Activated CD8-positive, alpha-beta memory T cell treated with anti-CD3 and anti-CD28 coated beads, Interleukin-2, amount 50 U/mL, for 24 hours (primary cell): Measurements from ENCODE around the gene FOXP1.

Experiments
- DNase-seq: peaks from one replicate; pipeline ENCODE4 v3.0.0-alpha.2; 2020; ENCODE audit errors: extremely low read depth

The FOXP1 gene

DNA sequence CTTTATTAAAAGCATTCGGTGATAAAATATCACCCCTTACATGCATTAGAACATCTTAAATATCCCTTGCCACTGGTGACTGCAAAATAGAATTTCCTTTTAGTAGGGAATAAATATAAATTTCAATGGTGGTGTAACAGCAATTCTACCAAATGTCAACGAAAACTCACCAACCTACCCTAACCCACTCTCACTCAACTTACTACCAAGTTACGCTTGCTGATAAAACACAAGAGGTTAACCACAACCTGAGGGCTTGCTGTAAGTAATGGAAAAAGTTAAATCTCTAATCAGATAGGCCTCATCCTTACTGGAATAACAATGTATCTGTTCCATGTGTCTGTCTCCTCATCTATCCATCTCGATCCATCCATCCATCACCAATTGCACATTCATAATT lies 274.7 kb downstream of the FOXP1 start:
- no peak for DNase-seq

DNA sequence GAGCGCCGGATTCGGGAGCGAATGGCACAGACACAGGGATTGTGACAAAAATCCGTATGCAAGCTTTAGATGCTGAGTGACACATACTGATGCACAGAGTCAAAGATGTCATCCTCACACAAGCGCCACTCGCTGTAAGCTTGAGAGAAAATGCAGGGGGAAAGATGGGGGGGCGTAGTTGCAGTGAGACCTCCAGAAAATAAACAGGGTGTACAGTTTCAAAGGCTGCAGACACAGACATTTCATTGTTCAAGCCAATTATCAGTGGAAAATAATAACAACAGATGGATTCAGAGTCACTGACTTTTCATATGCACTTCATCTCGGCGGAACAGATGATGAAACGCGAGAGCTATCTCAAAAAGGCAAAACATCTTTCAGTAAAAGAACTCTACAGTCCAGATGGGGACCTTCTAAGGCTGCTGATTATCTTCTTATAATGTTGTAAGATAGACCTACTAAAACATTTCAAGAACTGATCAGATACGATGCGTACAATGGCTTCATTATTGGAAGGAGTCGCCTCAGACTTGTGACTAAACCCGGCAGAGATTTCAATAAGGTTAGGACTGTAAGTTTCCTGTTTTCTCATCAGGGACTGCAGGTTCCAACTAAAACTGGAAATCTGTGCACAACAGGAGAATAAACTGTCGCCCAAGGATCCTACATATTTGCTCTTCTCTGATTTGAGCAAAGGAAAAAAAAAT lies 275.4 kb downstream of the FOXP1 start:
- DNase-seq: no peak

DNA sequence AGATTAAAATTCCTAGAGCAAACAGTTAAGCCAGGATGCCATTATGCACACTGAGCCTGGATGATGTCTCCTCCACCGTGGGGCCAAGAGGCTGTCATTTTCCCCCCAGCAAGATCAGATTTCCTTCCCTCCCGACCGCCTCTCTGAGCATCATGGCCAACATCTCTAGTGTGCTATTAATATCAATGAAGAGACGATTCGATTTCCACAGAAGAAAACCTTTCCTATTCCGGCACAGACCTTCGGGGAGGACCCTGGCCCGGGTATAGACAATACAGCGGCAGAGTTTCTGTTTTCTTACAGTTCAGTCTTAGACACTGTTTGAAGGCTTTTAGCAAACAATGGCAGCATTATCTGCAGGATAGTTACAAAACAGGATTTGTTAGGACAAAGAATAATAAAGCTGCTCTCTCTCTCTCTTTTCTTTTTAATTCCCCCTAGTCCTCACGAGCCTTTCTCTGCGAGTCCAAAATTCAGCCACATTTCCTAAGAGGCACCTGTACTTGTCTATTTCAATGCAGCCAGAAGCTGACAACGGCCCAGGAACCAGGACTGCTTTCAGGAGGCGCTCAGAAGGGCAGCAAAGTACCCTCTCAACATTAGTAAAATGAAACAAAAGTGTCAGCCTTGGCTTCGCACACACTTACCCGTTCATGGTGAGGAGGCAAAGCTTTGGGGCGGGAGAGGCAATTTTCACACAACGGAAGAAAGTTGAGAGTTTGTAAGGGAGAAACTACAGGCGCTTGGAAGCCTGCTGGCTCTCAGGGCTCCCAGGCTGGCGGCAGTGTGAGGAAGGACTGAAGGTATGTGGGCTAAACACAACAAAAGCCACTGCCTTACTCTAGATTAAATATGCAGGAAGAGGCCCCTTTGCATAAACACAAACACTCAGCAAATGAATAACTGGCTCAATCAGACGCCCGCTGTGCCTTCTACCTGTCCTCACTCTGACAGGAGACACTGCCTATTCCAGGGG lies 278.0 kb downstream of the FOXP1 start:
- no peak for DNase-seq

DNA sequence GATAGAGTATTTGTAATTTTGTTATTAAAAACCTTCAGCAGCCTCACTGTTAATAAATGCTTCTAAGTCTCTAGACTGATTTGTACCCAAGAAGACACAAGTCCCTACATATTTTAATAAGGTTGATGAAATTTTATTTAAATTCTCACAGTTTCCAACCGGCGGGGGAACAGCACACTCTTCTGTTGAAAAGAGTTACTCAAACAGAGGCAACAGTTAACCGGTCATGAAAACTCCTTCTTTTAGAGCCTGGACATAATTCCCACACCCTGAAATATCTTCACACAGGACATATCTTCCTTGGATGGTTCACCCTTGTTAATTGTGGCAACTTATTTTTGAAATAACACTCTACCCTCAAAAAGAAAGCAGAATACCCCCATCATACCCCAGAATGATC lies 278.8 kb downstream of the FOXP1 start:
- DNase-seq: no peak

DNA sequence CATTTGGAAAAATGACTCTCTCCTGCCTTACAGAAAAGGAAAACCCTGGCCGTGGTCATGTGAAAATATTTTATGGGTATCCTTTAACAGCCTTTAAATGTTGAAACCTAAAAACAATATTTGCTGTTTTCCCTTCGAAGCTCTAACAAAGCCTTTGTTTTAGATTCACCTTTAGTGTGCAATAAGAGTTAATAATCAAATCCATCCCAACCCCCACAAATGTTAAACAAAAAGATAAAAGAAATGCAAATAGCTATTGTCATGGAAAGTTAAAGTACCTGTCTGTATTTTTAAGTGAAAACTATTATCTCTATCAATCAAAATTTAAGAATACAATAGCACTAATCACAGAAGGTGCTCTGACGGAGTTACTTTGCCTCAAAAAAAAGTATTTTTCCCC lies 279.3 kb downstream of the FOXP1 start:
- no peak for DNase-seq

DNA sequence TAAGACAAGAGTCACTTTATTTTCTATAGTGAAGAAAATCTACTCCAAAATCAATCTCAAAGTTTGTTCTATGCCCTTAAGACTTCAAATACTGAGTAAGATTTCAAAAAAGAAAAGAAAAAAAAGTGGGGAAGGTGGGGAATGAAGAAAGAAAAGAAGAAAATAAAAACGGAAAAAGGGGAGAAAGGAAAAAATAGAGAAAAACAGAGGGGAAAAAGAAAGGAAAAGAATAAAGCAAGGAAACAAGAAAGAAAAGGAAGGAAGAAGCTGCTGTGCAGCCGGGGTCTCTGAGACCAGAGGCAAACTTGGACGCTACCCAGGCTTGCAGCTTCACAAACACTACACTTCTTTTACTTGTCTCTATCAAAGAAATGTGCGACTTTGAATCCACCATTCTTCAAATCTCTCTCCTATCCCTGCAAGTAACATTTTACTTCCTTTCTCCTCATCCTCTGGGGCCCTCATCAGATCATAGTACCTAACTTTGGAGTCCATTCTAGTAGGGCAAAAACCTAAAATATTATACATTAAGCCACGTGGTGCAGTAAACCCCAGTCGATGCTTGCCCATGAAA lies 279.8 kb downstream of the FOXP1 start:
- DNase-seq: no peak

DNA sequence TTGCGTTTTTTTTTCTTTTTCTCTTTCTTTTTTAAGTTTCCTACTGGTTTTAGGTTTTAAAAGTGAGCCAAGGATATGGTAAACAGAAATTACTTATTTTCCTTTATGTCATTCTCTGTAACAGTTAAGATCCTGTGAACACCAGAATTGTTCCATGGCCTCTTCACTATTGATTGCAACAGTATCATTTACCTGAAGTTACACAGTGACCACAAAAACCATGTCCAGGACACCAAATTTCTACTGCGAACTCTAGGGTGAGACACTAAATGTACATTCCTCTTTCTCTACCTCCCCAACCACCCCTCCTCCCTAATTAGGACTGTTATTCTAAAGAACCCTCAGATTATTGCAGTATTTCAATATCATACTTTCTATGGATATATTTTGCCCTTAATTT lies 280.9 kb downstream of the FOXP1 start:
- DNase-seq: no peak

DNA sequence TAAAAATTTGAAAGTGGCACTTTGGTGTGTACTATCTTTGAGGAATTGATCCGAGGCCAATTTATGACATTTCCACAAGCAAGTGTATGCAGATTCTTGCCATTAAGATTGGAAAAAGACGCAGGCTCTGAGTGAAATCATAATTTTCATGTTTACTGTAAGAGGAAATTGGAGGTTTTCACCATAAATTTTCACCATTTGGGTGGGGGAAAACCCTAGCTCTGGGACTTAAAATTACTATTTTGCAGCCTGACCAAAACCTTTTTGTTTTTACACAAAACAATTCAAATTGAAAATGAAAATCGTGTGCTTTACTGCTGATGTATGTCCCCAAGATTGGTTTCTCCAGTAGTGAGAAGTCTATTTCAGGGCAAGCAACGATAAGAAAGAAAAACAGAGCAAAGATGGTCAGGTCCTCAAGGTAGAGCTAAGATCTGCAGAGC lies 282.6 kb downstream of the FOXP1 start:
- DNase-seq: no peak

DNA sequence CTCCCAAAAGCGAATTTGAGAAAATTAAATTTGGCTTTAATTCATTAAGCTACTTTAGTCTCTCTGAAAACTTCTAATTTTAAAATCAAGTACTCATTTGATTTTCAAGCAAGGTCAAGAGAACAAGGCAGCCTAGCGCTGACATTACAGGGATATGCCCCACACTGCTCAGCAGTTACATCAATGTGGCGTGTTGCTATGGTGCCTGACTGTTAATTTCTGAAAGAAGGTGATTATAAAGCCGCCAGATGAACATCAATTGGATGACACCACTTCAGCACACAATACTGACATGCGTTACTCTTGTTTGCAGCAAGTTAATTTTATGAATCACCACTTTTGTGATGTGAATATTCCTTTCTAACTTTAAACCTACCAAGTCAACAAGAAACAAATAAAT lies 284.4 kb downstream of the FOXP1 start:
- no peak for DNase-seq

DNA sequence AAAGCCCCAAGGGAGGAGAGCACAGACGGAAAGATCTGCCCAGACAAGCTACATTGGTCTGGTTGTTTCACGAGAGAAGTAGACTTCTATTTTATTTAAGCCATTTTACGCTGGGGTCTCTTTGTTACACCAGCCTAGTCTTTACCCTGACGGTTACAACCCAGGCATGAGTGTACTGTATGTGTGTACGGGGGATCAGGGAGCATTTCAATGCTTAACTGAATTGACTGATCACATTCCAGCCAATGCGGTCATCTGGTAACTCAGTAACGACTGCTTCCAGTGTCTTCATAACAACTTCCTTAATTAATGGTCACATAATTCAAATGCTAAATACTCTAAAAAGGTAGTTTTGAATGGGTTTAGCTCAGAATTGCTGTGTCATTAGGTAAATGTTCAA lies 288.6 kb downstream of the FOXP1 start:
- DNase-seq: no peak

DNA sequence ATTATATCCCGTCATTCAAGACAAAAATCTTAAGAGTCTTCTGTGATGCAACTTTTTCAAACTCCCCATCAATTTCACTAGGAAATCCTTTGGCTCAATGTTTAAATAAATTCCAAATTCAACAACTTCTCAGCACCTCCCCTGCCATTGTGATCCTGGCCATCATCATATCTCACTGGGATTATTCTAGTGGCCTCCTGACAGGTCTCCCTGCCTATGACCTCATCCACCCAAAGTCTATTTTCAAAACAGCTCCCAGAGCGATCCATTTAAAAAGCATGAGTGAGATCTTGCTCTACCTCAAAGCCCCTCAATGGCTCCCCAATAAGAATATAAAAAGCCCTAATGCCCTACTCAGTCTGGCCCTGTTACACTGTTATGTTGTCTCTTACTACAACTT lies 293.2 kb downstream of the FOXP1 start:
- no peak for DNase-seq

DNA sequence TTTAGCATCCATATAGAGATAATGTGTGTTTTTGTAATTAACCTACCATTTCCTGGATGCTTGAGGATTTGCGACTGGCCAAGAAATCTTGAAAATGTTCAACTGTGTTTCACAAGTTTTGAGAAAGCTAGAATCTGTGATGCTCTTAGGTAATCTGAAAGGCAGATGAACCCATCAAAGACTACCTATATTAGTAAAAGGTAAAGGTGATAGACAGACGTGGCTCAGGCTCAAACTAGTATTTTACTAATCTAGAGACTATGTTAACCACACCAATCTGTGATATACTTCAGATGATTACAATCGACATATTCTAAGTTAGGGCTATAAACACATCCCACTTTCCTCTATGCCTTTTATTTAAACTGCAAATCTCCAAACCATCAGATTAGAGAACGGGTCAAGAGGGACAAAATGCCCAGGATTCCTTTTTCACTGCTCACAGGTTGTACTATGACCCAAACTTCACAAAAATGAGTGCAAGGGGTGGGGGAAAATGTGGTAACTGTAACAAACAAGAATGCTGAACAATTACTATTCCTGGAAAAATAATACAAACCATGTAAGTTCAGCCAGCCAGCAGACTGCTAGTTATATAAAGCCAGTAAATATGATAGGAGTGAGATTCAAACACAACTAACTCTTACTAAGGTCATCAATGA lies 295.1 kb downstream of the FOXP1 start:
- no peak for DNase-seq

DNA sequence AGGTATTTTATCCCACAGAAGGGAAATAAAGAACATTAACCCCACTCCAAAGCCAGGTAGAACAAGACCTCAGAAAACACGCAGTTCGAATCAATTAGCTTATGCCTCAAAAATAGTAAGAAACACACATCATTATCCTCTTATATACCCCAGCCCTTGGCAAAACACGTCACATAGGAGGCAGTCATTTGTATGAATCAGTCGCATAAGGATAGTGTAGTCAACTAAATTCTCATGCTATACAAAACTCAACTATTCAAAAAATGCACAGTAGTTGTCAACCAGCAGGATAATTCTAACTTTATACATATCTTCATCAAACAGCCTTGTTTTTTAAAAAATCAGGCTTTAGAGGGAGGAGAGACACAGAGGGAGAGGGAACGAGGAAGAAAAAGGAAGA lies 298.4 kb downstream of the FOXP1 start:
- DNase-seq: no peak

DNA sequence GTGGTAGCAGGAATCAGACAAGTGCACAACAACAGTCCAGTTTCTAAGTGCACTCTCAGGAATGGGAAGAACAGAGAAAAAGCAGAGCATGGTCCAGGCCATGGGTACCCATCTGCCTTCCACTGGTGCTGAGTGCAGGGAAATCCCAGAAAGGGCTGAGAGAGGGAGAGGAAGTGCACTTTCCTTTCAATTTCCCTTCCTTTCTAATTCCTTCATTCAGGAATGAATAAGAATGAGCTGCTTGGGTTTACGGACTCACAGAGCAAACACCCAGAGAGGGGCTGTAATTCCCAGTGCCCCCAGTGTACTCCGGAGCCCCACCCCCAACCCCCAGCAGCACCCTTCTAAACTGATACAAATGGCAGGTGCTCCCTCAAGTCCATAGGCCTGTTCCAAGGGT lies 300.6 kb downstream of the FOXP1 start:
- no peak for DNase-seq

DNA sequence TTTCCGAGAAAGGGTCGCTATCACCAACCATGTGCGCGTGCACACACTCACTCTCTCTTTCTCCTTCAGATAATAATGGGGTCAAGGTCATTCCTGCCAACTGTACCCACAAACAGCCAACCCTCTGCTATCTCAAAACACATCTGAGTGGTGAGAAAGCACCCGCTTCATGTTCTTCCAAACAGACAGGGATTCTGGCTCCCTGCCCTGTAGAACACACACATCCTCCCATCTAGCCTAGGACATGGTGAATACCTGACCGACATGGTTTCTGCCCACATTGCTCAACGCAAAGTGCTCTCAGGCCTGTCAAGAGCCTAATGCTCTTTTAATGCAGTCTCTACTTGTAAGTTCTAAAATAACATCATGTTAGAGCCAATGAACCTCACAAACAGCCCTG lies 302.2 kb downstream of the FOXP1 start:
- no peak for DNase-seq

DNA sequence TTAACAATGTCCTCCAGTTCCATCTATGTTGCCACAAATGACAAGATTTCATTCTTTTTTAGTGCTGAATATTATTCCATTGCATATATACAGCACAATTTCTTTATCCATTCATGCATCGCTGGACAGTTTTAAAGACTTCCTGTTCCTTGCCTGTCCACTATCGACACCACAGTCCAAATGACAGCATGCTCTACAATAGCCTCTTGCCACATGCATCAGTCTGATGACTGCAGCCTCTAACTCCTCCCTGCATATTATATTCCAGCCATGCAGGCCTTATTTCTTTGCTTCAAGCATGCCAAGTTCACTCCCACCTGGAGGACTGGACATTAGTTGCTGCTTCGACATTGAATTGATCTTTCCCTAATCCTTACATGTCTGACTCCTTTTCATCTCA lies 306.2 kb downstream of the FOXP1 start:
- DNase-seq: no peak

DNA sequence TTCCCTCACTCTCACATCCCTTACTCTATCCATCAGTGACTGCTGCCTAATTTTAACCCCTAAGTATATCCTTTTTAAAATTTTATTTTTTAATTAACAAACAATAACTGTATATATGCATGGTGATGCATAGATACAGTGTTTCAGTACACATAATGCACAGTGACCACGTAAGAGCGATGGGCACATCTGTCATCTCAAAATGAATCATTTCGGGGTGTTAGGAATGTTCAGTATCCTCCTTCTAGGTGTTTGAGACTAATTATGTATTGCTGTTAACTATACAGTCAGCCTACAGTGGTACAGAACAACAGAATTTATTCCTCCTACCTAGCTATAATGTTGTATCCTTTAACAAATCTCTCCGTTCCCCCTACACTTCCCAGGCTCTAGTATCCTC lies 307.0 kb downstream of the FOXP1 start:
- DNase-seq: no peak

DNA sequence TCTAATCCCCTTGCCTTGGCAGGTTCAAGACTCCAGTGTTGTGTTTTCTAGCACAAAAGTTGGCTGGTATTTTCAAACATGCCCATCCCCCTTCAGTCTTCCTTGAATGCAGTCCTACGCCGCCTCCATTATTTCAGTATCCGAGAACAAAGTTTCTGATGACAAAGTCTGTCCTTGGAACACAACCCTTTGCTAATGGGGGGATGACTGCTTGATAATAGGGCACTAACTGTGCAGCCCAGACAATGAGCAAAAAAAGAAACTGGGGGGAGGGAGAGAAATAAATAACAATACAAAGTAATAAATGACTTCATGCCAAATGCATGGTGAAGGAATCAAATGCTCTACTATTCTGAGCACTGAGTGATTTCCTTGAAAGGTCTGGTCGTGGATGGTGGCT lies 310.1 kb downstream of the FOXP1 start:
- DNase-seq: no peak

DNA sequence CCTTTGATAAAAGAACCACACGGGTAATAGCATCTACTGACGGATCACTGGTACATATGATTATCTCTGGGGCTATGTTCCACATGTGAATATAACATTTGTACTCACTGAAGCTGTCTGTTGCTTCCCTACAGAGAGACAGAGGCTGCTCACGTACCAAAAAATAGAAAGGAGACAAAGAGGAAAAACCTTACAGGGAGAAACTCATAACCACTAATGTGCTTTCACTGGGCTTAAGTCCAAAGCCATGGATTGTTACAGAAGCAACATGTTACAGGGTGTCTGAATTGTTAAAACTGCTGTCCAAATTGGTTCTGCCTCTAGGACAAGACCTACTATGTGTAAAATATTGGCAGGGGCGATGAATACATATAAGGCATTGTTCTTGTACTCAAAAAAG lies 311.9 kb downstream of the FOXP1 start:
- no peak for DNase-seq

DNA sequence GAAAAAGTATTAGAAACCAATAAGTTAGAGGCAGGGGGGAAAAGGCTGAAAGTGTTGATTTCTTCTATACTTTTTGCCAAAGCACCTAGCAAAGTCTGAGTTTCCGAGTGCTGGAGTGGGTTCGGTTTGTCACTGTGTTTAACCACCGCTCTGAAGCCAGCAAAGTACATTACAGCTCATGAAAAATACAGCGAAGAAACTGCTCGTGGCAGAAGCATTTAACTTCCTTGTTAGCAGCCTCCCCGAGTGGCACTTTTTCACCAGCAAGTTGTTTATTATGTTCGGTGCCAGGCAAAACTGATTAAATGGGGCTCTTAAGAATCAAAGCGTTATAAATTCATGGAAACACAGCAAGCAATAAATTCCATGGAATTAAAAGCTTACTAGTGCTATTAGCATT lies 313.6 kb downstream of the FOXP1 start:
- no peak for DNase-seq

DNA sequence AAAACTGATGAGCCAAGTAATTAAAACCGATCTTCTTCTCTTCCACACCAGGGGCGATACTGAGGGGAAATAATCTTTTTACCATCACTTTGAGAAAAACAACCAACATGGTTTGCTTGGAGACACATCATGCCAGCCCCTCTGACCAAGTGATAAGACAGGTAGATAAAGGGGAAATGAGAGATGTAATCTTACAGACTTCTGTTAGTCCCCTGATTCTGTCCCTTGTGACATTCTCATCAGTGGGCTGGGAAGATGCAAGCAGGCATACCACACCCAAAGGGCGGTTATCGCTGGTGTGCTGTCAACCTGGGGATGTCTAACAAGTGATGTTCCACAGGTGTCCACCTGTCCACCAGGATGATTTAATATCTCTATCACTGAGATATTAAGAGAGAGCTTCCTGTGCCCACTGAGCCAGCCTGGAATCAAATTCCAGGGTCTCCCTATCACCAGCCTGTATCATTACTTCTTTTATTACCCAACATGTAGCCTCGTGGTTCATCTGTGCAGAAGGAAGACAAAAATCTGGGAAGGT lies 315.0 kb downstream of the FOXP1 start:
- DNase-seq: no peak

DNA sequence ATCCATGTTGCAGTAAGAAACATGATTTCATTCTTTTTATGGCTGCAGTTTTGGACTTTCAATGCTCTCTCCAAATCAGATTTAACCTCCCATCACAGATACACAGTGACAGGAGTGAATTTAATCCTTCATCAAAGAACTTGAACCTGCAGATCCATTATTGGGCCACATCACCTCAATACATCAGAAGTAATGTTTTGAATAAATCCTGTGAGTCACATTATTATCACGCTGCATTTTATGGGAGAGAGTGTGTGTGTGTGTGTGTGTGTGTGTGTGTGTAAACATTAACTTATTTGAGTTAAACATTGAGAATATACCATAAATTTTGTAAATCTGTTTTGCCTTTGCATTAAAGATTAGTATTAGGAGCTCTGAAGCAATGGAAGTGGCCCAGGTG lies 316.7 kb downstream of the FOXP1 start:
- no peak for DNase-seq
